WTC11 (cell line): ENCODE results near the gene NAA50. TPM values are rescaled to one million over a fixed set of nuclear protein-coding genes. Genes with fewer than 3 reads are reported as not detected.

ENCODE experiments used
- ATAC-seq: fragments of 200-7000 bp; cut with Tn5 transposase; 2 replicates; pipeline ENCODE4 v1.10.0; 2021; ENCODE audit warnings: mild to moderate bottlenecking, moderate library complexity
- CTCF ChIA-PET: fragments of 300-600 bp; sonication (Branson Sonifier 250); formaldehyde crosslinking; loops from one replicate; lab custom pipeline; 2021; ENCODE audit warnings: antibody characterized with exemption; lab: Charles Lee
- POLR2A ChIA-PET: fragments of 350-600 bp; sonication (Branson Sonifier 250); formaldehyde crosslinking; loops from one replicate; lab custom pipeline; 2021; ENCODE audit warnings: antibody characterized with exemption; lab: Charles Lee
- DNase-seq: peaks from one replicate; pipeline ENCODE4 v3.0.0; 2021; ENCODE audit warnings: low spot score
- H3K27ac Mint-ChIP-seq: 2 replicates; pipeline ENCODE4 v1.8.0; 2021; ENCODE audit warnings: mixed read lengths
- H3K27me3 Mint-ChIP-seq: 2 replicates; pipeline ENCODE4 v1.8.0; 2021; ENCODE audit warnings: low read depth, mild to moderate bottlenecking, moderate library complexity, mixed read lengths
- H3K36me3 Mint-ChIP-seq: 2 replicates; pipeline ENCODE4 v1.8.0; 2021; ENCODE audit warnings: mixed read lengths
- H3K4me1 Mint-ChIP-seq: 2 replicates; pipeline ENCODE4 v1.8.0; 2022; ENCODE audit warnings: mixed read lengths
- H3K4me3 Mint-ChIP-seq: 2 replicates; pipeline ENCODE4 v1.8.0; 2021; ENCODE audit warnings: mild to moderate bottlenecking, moderate library complexity, mixed read lengths
- H3K9me3 Mint-ChIP-seq: 2 replicates; pipeline ENCODE4 v1.8.0; 2021; ENCODE audit warnings: mixed read lengths
- ATF6 ChIP-seq: sonication (generic); formaldehyde crosslinking; IDR thresholded peaks from 2 replicates; pipeline ENCODE4 v1.8.1; 2023; ENCODE audit warnings: mild to moderate bottlenecking, missing genetic modification reagents
- ERG ChIP-seq: fragments of 250-450 bp; sonication (Bioruptor Pico); IDR thresholded peaks from 2 replicates; pipeline ENCODE4 v1.8.0; 2021; ENCODE audit warnings: mild to moderate bottlenecking
- GABPB1 ChIP-seq: sonication (generic); formaldehyde crosslinking; IDR thresholded peaks from 2 replicates; pipeline ENCODE4 v1.8.1; 2023; ENCODE audit warnings: mild to moderate bottlenecking, missing genetic modification reagents
- GRHL2 ChIP-seq: fragments of 250-450 bp; sonication (Bioruptor Pico); IDR thresholded peaks from 2 replicates; pipeline ENCODE4 v1.8.0; 2022; ENCODE audit warnings: mild to moderate bottlenecking, moderate library complexity; ENCODE audit not compliant: insufficient replicate concordance, severe bottlenecking
- IRF2 ChIP-seq: sonication (generic); formaldehyde crosslinking; IDR thresholded peaks from 2 replicates; pipeline ENCODE4 v1.8.0; 2022; ENCODE audit warnings: low read depth, missing genetic modification reagents, borderline replicate concordance
- JAZF1 ChIP-seq: fragments of 250-450 bp; sonication (Bioruptor Pico); IDR thresholded peaks from 2 replicates; pipeline ENCODE4 v1.9.0; 2021; ENCODE audit warnings: moderate library complexity, mild to moderate bottlenecking, inconsistent platforms
- KAT7 ChIP-seq: sonication (generic); formaldehyde crosslinking; IDR thresholded peaks from 2 replicates; pipeline ENCODE4 v1.8.1; 2023; ENCODE audit warnings: missing genetic modification reagents, mild to moderate bottlenecking, borderline replicate concordance
- MXD4 ChIP-seq: fragments of 250-450 bp; sonication (Bioruptor Pico); IDR thresholded peaks from 2 replicates; pipeline ENCODE4 v1.8.0; 2021; ENCODE audit warnings: mild to moderate bottlenecking, moderate library complexity, borderline replicate concordance
- MYBL2 ChIP-seq: sonication (generic); formaldehyde crosslinking; IDR thresholded peaks from 2 replicates; pipeline ENCODE4 v1.8.1; 2023; ENCODE audit warnings: mild to moderate bottlenecking, moderate library complexity, missing genetic modification reagents
- NFE2L1 ChIP-seq: sonication (generic); formaldehyde crosslinking; IDR thresholded peaks from 2 replicates; pipeline ENCODE4 v1.8.1; 2023; ENCODE audit warnings: missing genetic modification reagents
- NFYB ChIP-seq: sonication (generic); formaldehyde crosslinking; conservative IDR thresholded peaks from 2 replicates; pipeline ENCODE4 v1.8.0; 2022; ENCODE audit warnings: low read depth, missing genetic modification reagents
- OVOL2 ChIP-seq: fragments of 250-450 bp; sonication (Bioruptor Pico); IDR thresholded peaks from 2 replicates; pipeline ENCODE4 v1.9.0; 2021; ENCODE audit warnings: mild to moderate bottlenecking, borderline replicate concordance
- SMAD3 ChIP-seq: sonication (generic); formaldehyde crosslinking; IDR thresholded peaks from 2 replicates; pipeline ENCODE4 v1.8.0; 2022; ENCODE audit warnings: missing genetic modification reagents, mild to moderate bottlenecking, borderline replicate concordance
- TCF7 ChIP-seq: sonication (generic); formaldehyde crosslinking; IDR thresholded peaks from 2 replicates; pipeline ENCODE4 v1.8.0; 2022; ENCODE audit warnings: mild to moderate bottlenecking, low read depth, missing genetic modification reagents, moderate library complexity
- ZBTB21 ChIP-seq: sonication (generic); formaldehyde crosslinking; IDR thresholded peaks from 2 replicates; pipeline ENCODE4 v1.8.1; 2023; ENCODE audit warnings: mild to moderate bottlenecking, missing genetic modification reagents, borderline replicate concordance
- ZNF121 ChIP-seq: sonication (generic); formaldehyde crosslinking; IDR thresholded peaks from 2 replicates; pipeline ENCODE4 v1.8.0; 2023; ENCODE audit warnings: missing genetic modification reagents
- ZNF219 ChIP-seq: sonication (generic); formaldehyde crosslinking; IDR thresholded peaks from 2 replicates; pipeline ENCODE4 v1.8.0; 2023; ENCODE audit warnings: missing genetic modification reagents, mild to moderate bottlenecking, borderline replicate concordance
- ZNF232 ChIP-seq: sonication (generic); formaldehyde crosslinking; IDR thresholded peaks from 2 replicates; pipeline ENCODE4 v1.8.0; 2022; ENCODE audit warnings: mild to moderate bottlenecking, missing genetic modification reagents
- ZNF671 ChIP-seq: fragments of 250-450 bp; sonication (Bioruptor Pico); IDR thresholded peaks from 2 replicates; pipeline ENCODE4 v1.8.0; 2021; ENCODE audit warnings: mild to moderate bottlenecking
- total RNA-seq: library from RNA; stranded (reverse); gene quantifications from 3 replicates; pipeline ENCODE4 v1.2.3, GENCODE V29; 2021
- TF ChIP-seq, protein P1 (sequence below): fragments of 250-450 bp; sonication (Bioruptor Pico); IDR thresholded peaks from 2 replicates; pipeline ENCODE4 v1.9.0; 2021; ENCODE audit warnings: mild to moderate bottlenecking, borderline replicate concordance
- TF ChIP-seq, protein P2 (sequence below): fragments of 250-450 bp; sonication (Bioruptor Pico); IDR thresholded peaks from 2 replicates; pipeline ENCODE4 v1.9.0; 2021; ENCODE audit warnings: mild to moderate bottlenecking
- TF ChIP-seq, protein P3 (sequence below): fragments of 200-600 bp; IDR thresholded peaks from 2 replicates; pipeline ENCODE4 v1.8.0; 2022; ENCODE audit warnings: antibody characterized with exemption
- TF ChIP-seq, protein P4 (sequence below): sonication (generic); formaldehyde crosslinking; IDR thresholded peaks from 2 replicates; pipeline ENCODE4 v1.8.1; 2022; ENCODE audit warnings: mild to moderate bottlenecking, moderate library complexity, missing genetic modification reagents
- TF ChIP-seq, protein P5 (sequence below): fragments of 250-450 bp; sonication (Bioruptor Pico); IDR thresholded peaks from 2 replicates; pipeline ENCODE4 v1.9.0; 2021; ENCODE audit warnings: moderate library complexity, mild to moderate bottlenecking, inconsistent platforms, borderline replicate concordance

The NAA50 gene
- total RNA-seq, 1 experiment from 2014 or later = 193 TPM

DNA sequence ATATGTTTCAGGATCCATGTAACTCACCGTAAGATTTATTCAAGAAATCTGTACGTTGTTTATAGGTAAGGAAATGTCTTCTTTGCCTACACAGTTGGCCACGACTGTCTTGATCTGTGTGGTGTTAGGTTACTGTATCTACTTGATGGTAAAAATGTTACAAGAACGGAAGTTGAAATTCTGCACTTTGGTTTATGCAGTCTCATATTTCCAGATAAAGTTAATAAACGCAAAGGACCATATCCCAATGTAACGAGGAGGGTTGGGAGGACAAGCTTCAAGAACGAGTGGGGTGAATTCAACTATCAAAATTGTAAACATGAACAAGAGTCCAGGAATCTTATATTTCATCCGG is 50.6 kb downstream of the NAA50 start (continued):
- TF ChIP-seq, protein P1, sequence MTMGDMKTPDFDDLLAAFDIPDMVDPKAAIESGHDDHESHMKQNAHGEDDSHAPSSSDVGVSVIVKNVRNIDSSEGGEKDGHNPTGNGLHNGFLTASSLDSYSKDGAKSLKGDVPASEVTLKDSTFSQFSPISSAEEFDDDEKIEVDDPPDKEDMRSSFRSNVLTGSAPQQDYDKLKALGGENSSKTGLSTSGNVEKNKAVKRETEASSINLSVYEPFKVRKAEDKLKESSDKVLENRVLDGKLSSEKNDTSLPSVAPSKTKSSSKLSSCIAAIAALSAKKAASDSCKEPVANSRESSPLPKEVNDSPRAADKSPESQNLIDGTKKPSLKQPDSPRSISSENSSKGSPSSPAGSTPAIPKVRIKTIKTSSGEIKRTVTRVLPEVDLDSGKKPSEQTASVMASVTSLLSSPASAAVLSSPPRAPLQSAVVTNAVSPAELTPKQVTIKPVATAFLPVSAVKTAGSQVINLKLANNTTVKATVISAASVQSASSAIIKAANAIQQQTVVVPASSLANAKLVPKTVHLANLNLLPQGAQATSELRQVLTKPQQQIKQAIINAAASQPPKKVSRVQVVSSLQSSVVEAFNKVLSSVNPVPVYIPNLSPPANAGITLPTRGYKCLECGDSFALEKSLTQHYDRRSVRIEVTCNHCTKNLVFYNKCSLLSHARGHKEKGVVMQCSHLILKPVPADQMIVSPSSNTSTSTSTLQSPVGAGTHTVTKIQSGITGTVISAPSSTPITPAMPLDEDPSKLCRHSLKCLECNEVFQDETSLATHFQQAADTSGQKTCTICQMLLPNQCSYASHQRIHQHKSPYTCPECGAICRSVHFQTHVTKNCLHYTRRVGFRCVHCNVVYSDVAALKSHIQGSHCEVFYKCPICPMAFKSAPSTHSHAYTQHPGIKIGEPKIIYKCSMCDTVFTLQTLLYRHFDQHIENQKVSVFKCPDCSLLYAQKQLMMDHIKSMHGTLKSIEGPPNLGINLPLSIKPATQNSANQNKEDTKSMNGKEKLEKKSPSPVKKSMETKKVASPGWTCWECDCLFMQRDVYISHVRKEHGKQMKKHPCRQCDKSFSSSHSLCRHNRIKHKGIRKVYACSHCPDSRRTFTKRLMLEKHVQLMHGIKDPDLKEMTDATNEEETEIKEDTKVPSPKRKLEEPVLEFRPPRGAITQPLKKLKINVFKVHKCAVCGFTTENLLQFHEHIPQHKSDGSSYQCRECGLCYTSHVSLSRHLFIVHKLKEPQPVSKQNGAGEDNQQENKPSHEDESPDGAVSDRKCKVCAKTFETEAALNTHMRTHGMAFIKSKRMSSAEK (CRISPR knock-in tag) = no peak
- TF ChIP-seq GABPB1 (CRISPR knock-in tag) (no peak), OVOL2 (no peak), ZNF219 (CRISPR knock-in tag) (no peak), IRF2 (CRISPR knock-in tag) (no peak), GRHL2 (CRISPR knock-in tag) (no peak), KAT7 (CRISPR knock-in tag) (no peak), ZBTB21 (CRISPR knock-in tag) (no peak)
- TF ChIP-seq, protein P2, sequence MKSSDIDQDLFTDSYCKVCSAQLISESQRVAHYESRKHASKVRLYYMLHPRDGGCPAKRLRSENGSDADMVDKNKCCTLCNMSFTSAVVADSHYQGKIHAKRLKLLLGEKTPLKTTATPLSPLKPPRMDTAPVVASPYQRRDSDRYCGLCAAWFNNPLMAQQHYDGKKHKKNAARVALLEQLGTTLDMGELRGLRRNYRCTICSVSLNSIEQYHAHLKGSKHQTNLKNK (CRISPR knock-in tag) = no peak
- TF ChIP-seq, protein P3, sequence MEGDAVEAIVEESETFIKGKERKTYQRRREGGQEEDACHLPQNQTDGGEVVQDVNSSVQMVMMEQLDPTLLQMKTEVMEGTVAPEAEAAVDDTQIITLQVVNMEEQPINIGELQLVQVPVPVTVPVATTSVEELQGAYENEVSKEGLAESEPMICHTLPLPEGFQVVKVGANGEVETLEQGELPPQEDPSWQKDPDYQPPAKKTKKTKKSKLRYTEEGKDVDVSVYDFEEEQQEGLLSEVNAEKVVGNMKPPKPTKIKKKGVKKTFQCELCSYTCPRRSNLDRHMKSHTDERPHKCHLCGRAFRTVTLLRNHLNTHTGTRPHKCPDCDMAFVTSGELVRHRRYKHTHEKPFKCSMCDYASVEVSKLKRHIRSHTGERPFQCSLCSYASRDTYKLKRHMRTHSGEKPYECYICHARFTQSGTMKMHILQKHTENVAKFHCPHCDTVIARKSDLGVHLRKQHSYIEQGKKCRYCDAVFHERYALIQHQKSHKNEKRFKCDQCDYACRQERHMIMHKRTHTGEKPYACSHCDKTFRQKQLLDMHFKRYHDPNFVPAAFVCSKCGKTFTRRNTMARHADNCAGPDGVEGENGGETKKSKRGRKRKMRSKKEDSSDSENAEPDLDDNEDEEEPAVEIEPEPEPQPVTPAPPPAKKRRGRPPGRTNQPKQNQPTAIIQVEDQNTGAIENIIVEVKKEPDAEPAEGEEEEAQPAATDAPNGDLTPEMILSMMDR = no peak

- Mint-ChIP-seq H3K27ac (no peak overlapping the region), H3K4me1 (peaks cover 21% of the 10 kb centered on the region), H3K27me3 (no peaks in the 10 kb centered on the region), H3K4me3 (no peak overlapping the region), H3K9me3 (no peaks in the 10 kb centered on the region; the same call in 1 of the 2 replicates), H3K36me3 (peaks cover 5% of the 10 kb centered on the region)
- ChIA-PET CTCF (no interaction called here), POLR2A (no interaction called here)
- no peak for ATAC-seq
- no peak for DNase-seq
- TF ChIP-seq NFYB (CRISPR knock-in tag) = no peak
- TF ChIP-seq SMAD3 (CRISPR knock-in tag) = no peak
- no peak for TF ChIP-seq JAZF1 (CRISPR knock-in tag)
- no peak for TF ChIP-seq MYBL2 (CRISPR knock-in tag)
- TF ChIP-seq ATF6 = no peak
- TF ChIP-seq ZNF671 = no peak
- no peak for TF ChIP-seq TCF7
- no peak for TF ChIP-seq ZNF121 (CRISPR knock-in tag)
- TF ChIP-seq ERG (CRISPR knock-in tag) = no peak
- no peak for TF ChIP-seq MXD4
- TF ChIP-seq, protein P4, sequence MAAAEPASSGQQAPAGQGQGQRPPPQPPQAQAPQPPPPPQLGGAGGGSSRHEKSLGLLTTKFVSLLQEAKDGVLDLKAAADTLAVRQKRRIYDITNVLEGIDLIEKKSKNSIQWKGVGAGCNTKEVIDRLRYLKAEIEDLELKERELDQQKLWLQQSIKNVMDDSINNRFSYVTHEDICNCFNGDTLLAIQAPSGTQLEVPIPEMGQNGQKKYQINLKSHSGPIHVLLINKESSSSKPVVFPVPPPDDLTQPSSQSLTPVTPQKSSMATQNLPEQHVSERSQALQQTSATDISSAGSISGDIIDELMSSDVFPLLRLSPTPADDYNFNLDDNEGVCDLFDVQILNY (CRISPR knock-in tag) = no peak
- no peak for TF ChIP-seq ZNF232 (CRISPR knock-in tag)
- TF ChIP-seq, protein P5, sequence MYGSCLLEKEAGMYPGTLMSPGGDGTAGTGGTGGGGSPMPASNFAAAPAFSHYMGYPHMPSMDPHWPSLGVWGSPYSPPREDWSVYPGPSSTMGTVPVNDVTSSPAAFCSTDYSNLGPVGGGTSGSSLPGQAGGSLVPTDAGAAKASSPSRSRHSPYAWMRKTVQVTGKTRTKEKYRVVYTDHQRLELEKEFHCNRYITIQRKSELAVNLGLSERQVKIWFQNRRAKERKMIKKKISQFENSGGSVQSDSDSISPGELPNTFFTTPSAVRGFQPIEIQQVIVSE (CRISPR knock-in tag) = no peak
- no peak for TF ChIP-seq OVOL2
- TF ChIP-seq NFE2L1 (CRISPR knock-in tag) = no peak
Observed at GRCh38 chr3:113690482-113690881, 55.6 kb downstream of the NAA50 start.
